GM11168 (cell line): ENCODE data around the gene SLC25A36.

ENCODE experiments used
- in situ Hi-C: fragments of 300-500 bp; cut with MboI; formaldehyde crosslinking; loops from one replicate; pipeline ENCODE4 v1.12.0; 2022; ENCODE audit warnings: low sequenced_read_pairs; ENCODE audit not compliant: unreplicated experiment

The SLC25A36 gene, protein sequence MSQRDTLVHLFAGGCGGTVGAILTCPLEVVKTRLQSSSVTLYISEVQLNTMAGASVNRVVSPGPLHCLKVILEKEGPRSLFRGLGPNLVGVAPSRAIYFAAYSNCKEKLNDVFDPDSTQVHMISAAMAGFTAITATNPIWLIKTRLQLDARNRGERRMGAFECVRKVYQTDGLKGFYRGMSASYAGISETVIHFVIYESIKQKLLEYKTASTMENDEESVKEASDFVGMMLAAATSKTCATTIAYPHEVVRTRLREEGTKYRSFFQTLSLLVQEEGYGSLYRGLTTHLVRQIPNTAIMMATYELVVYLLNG

DNA sequence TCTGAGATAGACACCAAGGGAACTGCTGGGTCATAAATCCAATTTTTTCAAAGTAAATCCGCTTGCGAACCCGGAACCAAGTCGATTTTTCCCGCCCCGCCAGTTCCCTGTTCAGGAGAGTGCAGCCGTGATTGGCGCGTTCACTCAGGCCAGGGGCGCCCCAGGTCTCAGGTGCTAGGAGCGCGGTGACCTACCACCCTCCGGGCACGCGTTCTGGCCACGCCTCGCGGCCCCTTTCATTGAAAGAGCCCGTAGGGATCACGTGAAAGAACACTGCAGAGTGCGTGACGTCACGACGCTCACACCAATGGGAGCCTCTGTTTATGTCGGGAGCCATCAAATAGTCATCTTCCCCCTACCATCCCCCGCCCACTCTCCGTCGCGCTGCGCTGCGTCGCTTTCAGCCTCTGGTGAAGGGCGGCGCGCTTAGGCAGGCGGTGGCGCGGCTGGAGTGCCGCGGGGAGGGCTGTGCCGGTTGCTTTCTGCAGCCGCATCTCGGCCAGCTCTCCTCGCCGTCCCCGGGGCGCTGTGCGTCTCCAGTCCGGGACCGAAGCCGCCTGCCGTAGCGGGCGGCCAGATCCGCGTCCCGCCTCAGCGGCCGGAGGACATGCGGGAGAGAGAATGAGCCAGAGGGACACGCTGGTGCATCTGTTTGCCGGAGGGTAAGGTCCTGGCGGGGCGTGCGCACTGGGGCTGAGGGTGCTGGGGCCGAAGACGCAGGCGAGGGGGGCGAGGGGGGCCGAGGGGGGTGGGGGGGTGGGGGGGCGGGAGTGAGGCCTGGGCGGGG lies at the start of gene SLC25A36:
Gene SLC25A36 (plus strand): TSS at position 403 of the 787 bp plus-strand sequence. CDS start 219 bp downstream, at position 622.
- in situ Hi-C loops: no loop called here

DNA sequence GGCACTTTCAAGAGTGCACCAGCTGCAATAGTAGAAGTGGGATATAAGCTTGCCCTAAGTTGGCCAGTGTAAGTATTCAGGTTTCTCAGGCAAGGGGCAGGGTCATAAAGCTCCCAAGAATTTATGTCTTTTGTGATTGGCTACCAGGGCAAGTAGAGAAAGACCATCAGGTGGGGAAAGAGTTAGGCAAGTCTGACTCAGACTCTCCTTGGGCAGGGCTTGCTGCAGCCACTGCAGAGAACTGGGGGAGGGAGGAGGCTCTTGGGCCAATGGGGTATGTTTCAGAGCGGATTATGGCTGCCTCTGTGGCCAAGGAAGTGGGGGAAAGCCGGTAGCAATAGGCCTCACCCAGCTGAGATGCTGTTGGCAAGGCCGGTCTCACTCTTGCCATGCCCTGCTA lies 44.6 kb upstream of the SLC25A36 start:
- in situ Hi-C loops: loop anchor here (5.0 kb wide), 1 partner anchor 85 kb away; no protein-coding TSS in a partner anchor

DNA sequence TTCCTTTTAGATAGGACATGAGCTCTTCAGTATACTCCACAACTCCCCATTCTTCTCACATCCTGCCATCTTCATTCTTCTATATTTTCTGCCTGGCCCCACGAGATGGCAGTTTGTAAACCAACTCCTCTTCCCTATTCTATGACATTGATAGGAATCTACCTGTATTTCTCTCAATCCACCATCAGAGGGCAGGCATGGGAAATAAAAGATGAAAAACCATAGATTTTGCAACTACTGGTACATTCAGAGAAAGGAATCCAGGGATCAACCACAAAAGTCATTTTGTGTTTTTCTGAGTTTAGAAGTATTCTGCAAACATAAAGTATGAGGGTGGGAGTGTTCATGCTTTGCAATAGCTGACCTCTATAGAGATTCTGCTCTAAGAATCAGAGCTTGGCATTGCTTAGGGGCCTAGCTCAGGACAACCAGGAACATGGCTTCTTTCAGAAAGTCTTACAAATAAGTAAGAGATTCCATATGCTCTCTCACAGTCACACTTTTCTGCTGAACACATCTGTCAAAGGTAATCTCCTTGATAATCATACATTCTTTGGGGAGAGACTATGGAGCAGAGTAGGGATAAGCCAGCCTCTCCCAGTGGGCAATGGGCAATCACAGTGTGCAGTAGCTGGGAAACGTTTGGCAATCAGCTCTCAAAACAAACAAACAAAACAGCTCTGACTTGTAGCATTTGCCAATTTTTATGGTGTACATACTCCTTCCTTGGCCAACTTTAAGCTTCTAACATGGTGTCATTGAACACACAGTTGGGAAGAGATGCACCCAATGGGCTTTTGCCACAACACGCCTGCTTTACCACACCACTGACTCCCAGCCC lies 43.1 kb upstream of the SLC25A36 start:
- in situ Hi-C loops: loop anchor here (5.0 kb wide), 1 partner anchor 84 kb away; no protein-coding TSS in a partner anchor

DNA sequence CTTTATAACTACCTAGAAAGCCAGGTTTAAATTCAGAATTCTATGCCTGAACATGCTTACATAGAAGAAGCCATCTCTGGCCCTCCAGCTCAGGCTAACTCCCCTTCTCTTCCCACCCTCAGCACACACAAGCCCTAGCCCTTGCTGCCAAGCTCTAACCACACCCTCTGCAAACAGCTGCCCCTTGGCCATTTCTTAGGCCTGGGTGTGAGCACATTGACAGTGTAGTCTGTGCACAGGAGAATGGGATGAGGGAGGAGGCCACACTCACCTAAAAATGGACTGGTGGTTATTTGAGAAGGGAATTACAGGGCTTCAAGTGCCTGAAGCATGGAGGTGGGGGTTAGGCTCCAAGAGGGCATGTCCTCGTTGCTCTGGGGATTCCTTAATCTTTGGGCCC lies 42.3 kb upstream of the SLC25A36 start:
- in situ Hi-C loops: loop anchor here (5.0 kb wide), 1 partner anchor 83 kb away; no protein-coding TSS in a partner anchor

GRCh38 chr3:140902791-140903190 lies 38.8 kb upstream of the SLC25A36 start:
- in situ Hi-C loops: no loop called here

GRCh38 chr3:140903196-140903595 lies 38.4 kb upstream of the SLC25A36 start:
- in situ Hi-C loops: no loop called here

- in situ Hi-C loops: no loop called here
Observed at GRCh38 chr3:140904521-140904920, 37.1 kb upstream of the SLC25A36 start.

GRCh38 chr3:140905559-140905958 lies 36.1 kb upstream of the SLC25A36 start:
- in situ Hi-C loops: no loop called here

DNA sequence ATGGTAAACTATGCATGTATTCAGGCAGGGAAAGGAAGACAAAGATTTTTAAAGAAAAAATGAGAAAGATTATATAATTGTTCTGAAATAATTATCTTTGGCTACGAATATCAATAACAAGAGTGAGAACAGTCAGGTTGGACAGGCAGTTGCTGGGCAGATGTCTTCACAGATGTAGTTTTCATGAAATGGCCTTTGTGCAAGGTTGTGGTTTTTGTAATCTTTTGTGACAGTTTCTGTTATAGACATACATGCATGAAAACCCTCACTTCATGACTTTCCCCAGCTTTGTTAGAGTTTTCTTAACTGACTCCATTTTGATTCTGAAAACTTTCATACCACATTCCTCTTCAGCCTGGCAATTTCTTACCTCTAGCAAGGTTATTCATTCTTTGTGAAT lies 34.9 kb upstream of the SLC25A36 start:
- in situ Hi-C loops: no loop called here

DNA sequence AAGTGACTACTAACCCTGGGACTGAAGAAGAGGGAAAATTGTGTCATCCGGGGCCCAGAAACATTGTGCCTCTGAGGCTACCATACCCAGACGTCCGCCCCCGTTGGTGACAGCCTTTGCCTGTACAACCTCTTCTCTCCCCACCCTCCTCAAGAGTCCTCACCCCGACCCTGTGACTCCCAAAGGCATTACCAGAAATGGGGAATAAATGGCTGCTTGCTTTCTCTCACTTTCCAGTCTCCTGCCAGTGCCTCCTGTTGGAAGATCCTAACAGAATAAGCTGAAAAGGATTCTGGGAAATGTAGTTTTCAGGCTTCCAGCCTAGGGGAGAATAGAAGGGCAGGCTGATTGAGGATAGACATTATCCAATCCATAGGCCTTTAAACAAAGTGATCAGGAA lies 30.8 kb upstream of the SLC25A36 start:
- in situ Hi-C loops: no loop called here

DNA sequence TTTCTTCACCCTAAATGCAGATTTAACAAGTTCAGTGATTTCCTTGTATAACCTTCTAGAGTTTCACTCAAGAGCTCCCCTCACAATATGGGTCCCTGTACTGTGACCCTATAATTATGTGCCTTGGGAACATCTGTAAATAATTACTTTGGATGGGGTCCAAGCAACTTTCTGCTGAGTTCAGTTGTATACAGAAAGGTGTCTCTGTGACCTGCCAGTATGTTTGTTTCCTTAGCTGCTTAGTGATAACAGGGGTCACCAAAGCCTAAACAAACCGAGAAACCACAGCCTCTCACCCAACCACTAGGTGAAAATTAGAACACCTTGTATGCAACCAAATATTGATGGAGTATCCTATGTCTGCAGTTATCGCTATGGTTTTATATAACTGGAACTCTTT lies 29.8 kb upstream of the SLC25A36 start:
- in situ Hi-C loops: no loop called here

DNA sequence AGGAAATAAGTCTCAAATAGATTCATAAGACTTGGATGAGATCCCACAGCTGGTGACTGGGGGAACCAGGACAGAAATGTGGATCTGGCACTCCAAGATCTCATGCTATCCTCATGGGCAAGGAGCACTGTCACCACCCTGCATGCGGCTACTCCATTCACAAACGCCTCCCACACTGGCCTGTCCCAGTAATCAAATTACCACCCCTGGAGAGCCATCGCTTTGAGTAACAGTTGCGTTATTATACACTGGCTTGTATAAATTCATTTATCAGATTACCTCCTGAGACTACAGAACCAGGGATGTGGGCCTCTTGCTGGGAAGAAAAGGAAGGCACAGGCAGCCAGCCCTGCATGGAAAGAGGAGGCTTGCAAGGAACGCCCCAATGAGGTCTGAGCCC lies 27.9 kb upstream of the SLC25A36 start:
- in situ Hi-C loops: no loop called here

DNA sequence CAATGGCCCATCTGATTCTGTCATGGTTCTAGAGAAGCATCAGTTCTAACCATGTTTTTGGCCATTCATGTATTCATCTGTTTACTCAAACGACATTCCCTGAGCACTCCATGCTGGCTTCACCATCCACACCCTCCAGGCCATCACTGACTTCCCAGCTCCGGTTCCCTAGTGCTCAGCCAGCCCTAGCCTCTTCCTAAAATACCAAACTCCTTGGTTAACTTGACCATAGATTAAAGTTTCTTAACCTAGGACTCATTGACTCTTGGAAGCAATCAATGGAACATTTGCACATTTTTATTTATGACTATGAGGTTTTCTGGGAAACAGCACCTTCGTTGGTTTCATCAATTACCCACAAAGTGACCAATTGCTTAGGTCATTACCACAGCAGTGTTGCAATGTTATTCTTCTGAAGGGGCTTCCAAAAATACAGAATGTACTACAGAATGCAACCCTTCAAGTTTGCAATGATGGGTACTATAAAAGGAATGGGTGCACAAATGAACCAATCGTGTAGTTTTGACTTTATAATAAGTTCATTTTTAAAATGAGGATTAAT lies 27.2 kb upstream of the SLC25A36 start:
- in situ Hi-C loops: no loop called here

GRCh38 chr3:140916603-140917002 lies 25.0 kb upstream of the SLC25A36 start:
- in situ Hi-C loops: no loop called here

DNA sequence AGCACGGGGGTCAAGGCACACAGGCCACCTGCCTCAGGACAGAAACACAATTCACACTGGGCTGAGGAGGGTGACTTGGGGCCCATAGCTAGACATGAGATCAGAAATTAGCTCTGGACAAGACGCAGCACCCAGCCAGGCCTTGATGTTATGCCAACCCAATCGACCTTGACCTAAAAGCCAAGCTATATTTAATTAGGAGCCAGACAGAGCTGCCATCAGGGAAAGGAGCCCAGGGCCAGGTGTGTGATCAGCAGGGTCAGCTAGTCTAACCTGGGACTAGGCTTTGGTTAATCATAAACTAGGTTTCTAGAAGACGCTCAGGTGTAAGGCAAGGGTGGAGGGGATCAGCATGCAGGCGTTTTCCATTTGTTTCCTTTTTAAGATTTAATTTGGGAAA lies 23.9 kb upstream of the SLC25A36 start:
- in situ Hi-C loops: no loop called here

GRCh38 chr3:140920029-140920428 lies 21.6 kb upstream of the SLC25A36 start:
- in situ Hi-C loops: no loop called here

- in situ Hi-C loops: no loop called here
Observed at GRCh38 chr3:140922634-140923033, 19.0 kb upstream of the SLC25A36 start.

DNA sequence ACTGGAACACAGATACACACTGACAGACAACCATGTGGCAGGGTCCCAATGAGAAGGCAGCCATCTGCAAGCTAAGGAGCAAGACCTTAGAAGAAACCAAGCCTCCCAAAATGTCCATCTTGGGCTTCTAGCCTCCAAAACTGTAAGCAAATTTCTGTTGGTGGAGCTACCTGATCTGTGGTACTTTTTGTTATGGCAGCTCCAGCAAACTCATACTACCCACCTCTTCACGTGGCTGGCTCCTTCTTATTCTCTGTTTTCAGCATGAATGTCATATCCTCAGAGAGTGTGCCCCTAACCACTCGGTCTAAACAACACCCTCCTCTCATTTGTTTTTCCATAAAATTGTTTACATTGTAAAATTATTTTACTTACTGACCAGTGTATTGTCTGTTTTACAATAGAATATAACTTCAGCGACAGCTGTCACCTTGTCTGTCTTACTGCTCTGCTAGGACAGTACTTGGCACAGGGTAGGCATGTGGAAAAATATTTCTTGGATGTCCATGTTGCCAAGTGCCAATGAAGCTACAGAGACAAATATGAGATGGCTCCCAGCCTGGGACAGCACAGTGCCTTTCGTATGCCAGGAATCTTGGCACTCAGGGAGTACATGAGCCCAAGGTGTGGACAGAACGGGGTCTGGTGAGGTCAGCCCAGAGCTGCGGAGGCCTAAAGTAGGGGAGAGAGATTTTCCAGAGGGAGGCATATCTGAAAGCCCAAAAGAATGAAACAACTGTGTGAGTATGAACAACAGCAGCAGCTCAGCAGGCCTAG lies 17.4 kb upstream of the SLC25A36 start:
- in situ Hi-C loops: no loop called here

DNA sequence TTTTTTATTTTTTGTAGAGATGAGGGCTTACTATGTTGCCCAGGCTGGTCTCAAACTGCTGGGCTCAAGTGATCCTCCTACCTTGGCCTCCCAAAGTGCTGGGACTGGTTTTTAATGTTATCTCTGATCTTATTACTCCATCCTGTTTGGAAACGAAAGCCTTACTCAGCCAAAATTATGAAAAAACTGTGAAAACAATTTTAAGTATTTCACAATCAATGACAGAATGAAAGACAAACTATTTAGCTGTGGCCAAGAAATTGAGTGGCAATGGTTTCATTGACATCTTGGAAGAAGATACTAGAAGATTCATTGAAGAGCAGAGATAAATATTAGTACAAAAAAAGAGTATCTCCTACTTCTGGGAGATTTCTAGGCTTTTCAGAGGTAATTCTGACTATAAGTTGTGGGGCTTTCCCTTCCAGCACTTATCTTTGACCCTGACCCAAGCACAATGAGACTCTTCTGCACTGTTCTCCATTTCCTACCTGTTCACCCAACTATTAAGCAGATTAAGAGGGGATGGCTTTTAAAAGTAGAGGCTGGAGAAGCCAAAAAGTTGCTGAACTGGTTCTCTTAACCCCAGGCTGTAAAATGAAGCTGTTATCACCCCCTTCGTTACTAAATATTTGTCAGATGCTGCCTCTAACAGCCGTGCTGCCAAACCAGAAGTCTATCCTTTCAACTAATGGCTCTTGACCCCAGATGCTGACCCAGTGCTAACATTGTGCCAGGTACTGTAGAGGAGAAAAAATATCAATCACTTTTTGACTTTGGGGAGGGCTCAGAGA lies 14.2 kb upstream of the SLC25A36 start:
- in situ Hi-C loops: no loop called here
